GM12801 (cell line): ENCODE data around the gene ZNF625.

Source experiments
- TF ChIP-seq, protein P1 (sequence below): IDR thresholded peaks from one replicate; pipeline ENCODE4 v1.5.1; 2011; ENCODE audit warnings: control low read depth; ENCODE audit not compliant: insufficient read length; ENCODE audit errors: extremely low read depth

ZNF625 gene

DNA sequence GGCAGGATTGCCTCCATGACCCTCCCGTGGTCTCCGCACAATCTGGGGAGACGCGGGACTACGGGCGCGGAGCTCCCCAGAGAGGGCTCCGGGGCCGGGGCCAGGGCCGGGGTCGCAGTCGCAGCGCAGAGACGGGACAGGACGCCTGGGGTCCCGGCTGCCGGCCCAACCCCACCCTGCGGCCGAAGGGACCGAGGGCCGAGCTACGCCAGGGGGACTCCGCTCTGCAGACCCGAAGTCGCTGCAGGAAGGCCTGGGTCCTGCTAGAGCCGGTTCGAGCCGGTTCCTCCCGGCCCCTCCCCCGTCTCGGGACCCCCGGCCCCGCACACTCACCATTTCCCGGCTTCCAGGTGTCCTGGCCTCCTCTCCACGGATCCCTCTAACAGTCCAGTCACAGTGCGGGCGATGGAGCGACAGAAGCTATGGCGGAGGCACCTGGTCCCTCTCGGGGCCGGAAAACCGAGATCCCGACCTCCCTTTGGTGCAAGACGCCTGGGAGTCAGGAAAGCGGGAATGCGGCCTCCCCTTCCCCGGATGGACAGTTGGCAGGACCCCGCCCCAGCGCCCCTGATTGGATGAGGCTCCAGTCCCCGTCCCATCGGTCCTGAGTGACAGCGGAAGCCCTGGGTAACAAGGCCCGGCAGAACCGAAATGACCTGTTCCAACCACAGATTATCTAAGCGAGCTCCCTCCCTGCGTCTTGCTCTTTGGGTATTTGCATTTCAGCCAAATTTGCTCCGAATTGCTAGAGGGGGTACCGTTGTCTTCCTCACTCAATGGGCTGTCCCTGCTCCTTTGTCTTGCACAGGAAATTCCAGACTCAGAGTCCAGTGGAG is at the start of gene ZNF625:
Gene ZNF625, minus strand, starts transcription at position 512 of the 836 bp plus-strand sequence. Its CDS starts 176 bp downstream, at position 336.
- TF ChIP-seq, protein P1, sequence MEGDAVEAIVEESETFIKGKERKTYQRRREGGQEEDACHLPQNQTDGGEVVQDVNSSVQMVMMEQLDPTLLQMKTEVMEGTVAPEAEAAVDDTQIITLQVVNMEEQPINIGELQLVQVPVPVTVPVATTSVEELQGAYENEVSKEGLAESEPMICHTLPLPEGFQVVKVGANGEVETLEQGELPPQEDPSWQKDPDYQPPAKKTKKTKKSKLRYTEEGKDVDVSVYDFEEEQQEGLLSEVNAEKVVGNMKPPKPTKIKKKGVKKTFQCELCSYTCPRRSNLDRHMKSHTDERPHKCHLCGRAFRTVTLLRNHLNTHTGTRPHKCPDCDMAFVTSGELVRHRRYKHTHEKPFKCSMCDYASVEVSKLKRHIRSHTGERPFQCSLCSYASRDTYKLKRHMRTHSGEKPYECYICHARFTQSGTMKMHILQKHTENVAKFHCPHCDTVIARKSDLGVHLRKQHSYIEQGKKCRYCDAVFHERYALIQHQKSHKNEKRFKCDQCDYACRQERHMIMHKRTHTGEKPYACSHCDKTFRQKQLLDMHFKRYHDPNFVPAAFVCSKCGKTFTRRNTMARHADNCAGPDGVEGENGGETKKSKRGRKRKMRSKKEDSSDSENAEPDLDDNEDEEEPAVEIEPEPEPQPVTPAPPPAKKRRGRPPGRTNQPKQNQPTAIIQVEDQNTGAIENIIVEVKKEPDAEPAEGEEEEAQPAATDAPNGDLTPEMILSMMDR = no peak

DNA sequence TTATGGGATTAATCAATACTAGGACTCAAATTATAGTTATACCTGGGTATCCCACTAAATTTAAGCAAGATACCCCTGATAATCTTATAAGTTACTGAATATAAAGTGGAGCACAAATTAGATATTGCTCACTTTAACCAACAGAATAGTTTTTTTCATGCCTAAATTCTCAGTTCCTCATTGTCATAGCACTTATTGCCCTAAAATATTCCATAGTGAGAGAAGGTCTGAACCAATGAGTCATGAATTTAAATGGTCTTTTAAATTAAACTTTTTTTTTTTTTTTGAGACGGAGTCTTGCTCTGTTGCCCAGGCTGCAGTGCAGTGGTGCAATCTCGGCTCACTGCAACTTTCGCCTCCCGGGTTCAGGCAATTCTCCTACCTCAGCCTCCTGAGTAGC is 48.8 kb upstream of the ZNF625 start:
- TF ChIP-seq, protein P1 = no peak

DNA sequence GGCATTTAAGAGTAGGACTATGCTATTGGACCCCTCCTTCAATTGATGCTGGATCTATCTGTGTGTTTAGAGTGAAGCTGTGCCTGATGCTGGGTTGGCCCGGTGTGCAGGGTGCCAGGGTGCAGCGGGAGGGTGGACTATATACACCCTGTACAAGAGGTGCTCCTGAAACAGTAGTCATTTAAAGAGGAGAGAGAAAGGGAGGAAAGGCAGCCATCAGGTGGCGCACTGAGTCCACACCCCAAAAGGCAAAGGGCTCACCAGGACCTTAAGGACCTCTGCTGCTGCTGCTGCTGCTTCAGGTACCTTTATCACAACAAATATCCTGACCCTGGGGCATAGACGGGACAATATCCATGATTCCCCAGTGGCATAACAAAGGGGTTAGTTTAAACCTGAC is 45.7 kb upstream of the ZNF625 start:
- TF ChIP-seq, protein P1 = no peak

DNA sequence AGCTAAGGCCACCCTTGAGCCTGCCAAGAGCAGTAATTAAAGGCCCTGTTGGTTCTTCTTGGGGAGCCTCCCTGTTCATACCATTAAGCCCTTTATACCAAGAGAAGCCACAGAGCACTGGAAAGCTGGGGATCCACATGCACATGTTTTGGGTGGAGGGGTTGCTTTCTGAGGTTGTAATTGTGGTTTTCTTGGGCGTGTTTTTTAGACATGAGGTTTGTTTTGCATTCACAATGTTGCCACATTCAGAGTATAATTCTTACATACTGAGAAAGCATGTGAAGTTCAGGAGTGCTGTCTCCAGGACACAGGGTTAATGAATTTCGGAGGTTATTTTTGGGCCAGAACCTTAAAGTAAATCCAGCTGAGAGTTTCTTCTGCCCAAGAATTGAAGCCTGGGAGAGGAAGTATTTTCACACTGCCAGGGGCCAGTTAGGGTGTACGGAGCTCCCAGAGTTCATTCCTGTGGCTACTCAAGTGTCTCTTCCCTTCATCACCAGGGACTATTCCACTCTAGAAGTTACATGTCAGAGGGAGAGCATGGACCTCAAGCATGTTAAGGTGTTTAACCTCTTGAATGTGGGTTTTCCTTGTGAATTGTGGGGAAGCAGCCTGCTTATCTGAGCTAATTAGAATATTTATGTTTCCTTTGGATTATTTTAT is 43.4 kb upstream of the ZNF625 start:
- TF ChIP-seq, protein P1 = no peak

DNA sequence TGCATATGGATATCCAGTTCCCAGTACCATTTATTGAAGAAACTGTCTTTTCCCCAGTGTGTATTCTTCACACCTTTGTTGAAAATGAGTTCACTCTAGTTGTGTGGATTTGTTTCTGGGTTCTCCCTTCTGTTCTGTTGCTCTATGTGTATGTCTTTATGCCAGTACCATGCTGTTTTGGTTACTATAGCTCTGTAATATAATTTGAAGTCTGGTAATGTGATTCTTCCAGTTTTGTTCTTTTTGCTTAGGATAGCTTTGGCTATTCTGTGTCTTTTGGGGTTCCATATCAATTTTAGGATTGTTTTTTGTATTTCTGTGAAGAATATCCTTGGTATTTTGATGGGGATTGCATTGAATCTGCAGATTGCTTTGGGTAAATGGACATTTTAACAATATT is 41.6 kb upstream of the ZNF625 start:
- TF ChIP-seq, protein P1 = no peak

DNA sequence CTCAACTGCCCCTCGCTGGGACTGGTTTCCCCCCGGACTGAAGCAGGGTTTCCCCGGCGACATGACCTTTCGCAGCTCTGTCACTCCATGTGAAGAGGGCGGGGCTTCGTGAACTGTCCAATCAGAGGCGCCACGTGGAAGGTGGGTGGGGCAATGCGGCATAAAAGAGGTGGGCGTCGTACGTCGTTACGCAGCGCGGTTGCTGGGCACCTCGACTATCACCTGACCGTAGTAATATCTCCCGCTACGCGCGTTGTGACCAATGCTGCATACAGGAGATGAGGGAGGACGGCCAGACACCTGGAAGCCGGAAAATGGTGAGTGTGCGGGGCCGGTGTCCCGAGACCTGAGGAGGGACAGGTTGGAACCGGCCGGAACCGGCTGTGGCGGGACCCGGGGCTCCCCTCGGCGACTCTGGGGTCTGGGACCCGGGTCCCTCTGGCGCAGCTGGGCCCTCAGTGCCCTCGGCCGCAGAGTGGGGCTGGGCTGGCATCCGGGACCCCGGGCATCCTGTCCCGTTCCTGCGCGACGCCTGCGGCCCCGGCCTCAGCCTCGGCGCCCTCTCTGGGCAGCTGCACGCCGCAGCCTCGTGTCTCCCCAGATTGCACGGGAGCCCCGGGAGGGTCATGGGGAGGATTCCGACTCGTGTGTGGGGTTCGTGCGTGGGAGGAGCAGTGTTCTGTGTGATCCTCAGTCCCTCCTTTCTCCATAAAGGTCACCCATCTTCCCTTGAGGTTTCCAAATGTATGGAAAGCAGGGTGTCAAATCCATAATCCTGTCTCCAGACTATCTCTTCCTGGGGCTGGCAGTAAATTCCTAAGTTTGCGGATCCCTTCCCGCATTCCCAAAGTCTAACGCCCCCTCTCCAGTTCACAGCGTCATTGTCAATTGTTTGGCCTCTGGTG is 38.5 kb upstream of the ZNF625 start:
- TF ChIP-seq, protein P1 = no peak

DNA sequence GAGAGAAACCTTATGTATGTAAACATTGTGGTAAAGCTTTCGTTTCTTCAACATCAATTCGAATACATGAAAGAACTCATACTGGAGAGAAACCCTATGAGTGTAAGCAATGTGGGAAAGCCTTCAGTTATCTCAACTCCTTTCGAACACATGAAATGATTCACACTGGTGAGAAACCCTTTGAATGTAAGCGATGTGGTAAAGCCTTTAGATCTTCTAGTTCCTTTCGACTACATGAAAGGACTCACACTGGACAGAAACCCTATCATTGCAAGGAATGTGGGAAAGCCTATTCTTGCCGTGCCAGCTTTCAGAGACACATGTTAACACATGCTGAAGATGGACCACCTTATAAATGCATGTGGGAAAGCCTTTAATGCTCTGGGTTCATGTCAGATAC is 31.1 kb upstream of the ZNF625 start:
- TF ChIP-seq, protein P1 = no peak
